HepG2 (cell line): ENCODE results near the gene CPNE8. TPM values are rescaled to one million over a fixed set of nuclear protein-coding genes. Genes with fewer than 3 reads are reported as not detected.
A peak's percentile ranks its signal among the peaks of the same experiment; 100 is the strongest.

Source experiments
- BHLHE40 ChIP-seq: IDR thresholded peaks from 2 replicates; pipeline ENCODE4 v1.6.1; 2011; ENCODE audit warnings: low read length, improper control_type of control experiment
- CREM ChIP-seq, 2 experiments: sonication (generic) in 1 of 2; formaldehyde crosslinking in 1 of 2; IDR thresholded peaks; 2 replicates each; pipeline versions ENCODE4 v1.4.0 to v1.6.1; 2016 to 2020; ENCODE audit warnings: antibody characterized with exemption in 1 of 2, mild to moderate bottlenecking in 1 of 2, missing genetic modification reagents in 1 of 2
- FOXK2 ChIP-seq: fragments of 450-650 bp; IDR thresholded peaks from 2 replicates; pipeline ENCODE4 v1.6.1; 2016
- GFI1 ChIP-seq: sonication (generic); formaldehyde crosslinking; IDR thresholded peaks from 2 replicates; pipeline ENCODE4 v1.5.0; 2020; ENCODE audit warnings: missing genetic modification reagents, mild to moderate bottlenecking, borderline replicate concordance
- HNF4G ChIP-seq, 2 experiments: sonication (generic) in 1 of 2; formaldehyde crosslinking in 1 of 2; IDR thresholded peaks; 2 replicates each; pipeline versions ENCODE4 v1.4.0 to v1.6.1; 2011 to 2020; ENCODE audit warnings: borderline replicate concordance in 2 of 2, low read depth in 2 of 2, mild to moderate bottlenecking in 2 of 2, low read length in 1 of 2, missing genetic modification reagents in 1 of 2, moderate library complexity in 1 of 2
- ISL2 ChIP-seq: sonication (generic); formaldehyde crosslinking; IDR thresholded peaks from 2 replicates; pipeline ENCODE4 v1.5.0; 2020; ENCODE audit warnings: missing genetic modification reagents
- MIER3 ChIP-seq: IDR thresholded peaks from 2 replicates; pipeline ENCODE4 v1.6.1; 2016; ENCODE audit warnings: missing compliant biosample characterization, borderline replicate concordance
- PHF21A ChIP-seq: sonication (generic); formaldehyde crosslinking; IDR thresholded peaks from 2 replicates; pipeline ENCODE4 v1.5.0; 2020; ENCODE audit warnings: mild to moderate bottlenecking, missing genetic modification reagents
- RFX1 ChIP-seq: fragments of 450-650 bp; IDR thresholded peaks from 2 replicates; pipeline ENCODE4 v1.6.1; 2017
- SNRNP70 ChIP-seq: fragments of 200-400 bp; formaldehyde crosslinking; IDR thresholded peaks from 2 replicates; pipeline ENCODE4 v1.6.1; 2017; ENCODE audit warnings: mild to moderate bottlenecking, low read depth, low read length, moderate library complexity
- ZMYM3 ChIP-seq: sonication (generic); formaldehyde crosslinking; IDR thresholded peaks from 2 replicates; pipeline ENCODE4 v1.5.1; 2020; ENCODE audit warnings: mild to moderate bottlenecking, missing genetic modification reagents
- ZNF205 ChIP-seq: IDR thresholded peaks from 2 replicates; pipeline ENCODE4 v1.6.1; 2018; ENCODE audit warnings: missing biosample characterization, missing genetic modification reagents
- polyA plus RNA-seq, 8 experiments: library from polyadenylated mRNA; depleted of rRNA in 3 of 8; stranded (reverse) in 7 of 8; unstranded in 1 of 8; fragments of >200 nt; fragmentation: Illumina TruSeq in 4 of 8; extraction: Trizol in 4 of 8; gene quantifications; 2 replicates each; pipeline versions ENCODE4 v1.2.1 to v1.2.3, GENCODE V29; 2011 to 2016; ENCODE audit warnings: low read depth in 4 of 8, missing spikeins in 1 of 8, mixed read lengths in 1 of 8; ENCODE audit not compliant: insufficient read depth in 1 of 8
- total RNA-seq, 5 experiments: library from RNA; depleted of rRNA; stranded (reverse); fragments of >200 nt; fragmentation: Illumina TruSeq; extraction: Trizol; gene quantifications; 2 replicates each; pipeline ENCODE4 v1.2.3, GENCODE V29; 2016; ENCODE audit warnings: low read depth in 1 of 5
- TF ChIP-seq, protein P1 (sequence below): sonication (generic); formaldehyde crosslinking; IDR thresholded peaks from 2 replicates; pipeline ENCODE4 v1.5.1; 2020; ENCODE audit warnings: missing genetic modification reagents, mild to moderate bottlenecking, borderline replicate concordance
- TF ChIP-seq, protein P2 (sequence below): sonication (generic); formaldehyde crosslinking; conservative IDR thresholded peaks from 2 replicates; pipeline ENCODE4 v1.8.0; 2022; ENCODE audit warnings: mild to moderate bottlenecking, moderate library complexity, missing genetic modification reagents
- TF ChIP-seq, protein P3 (sequence below): sonication (generic); formaldehyde crosslinking; IDR thresholded peaks from 2 replicates; pipeline ENCODE4 v1.5.0; 2020; ENCODE audit warnings: missing genetic modification reagents
- TF ChIP-seq, protein P4 (sequence below): sonication (generic); formaldehyde crosslinking; IDR thresholded peaks from 2 replicates; pipeline ENCODE4; 2020; ENCODE audit warnings: missing genetic modification reagents, mild to moderate bottlenecking, borderline replicate concordance
- TF ChIP-seq, protein P5 (sequence below): sonication (generic); formaldehyde crosslinking; IDR thresholded peaks from 2 replicates; pipeline ENCODE4 v1.4.0; 2020; ENCODE audit warnings: missing genetic modification reagents
- TF ChIP-seq, protein P6 (sequence below): sonication (generic); formaldehyde crosslinking; IDR thresholded peaks from 2 replicates; pipeline ENCODE4 v1.8.1; 2023; ENCODE audit warnings: mild to moderate bottlenecking, moderate library complexity, missing genetic modification reagents

The CPNE8 gene
- total and polyA plus RNA-seq, 2 of the 13 experiments (the other 11 are each of a cell fraction or from before 2014, with no cell fraction given): 2.4 to 2.7 TPM

DNA sequence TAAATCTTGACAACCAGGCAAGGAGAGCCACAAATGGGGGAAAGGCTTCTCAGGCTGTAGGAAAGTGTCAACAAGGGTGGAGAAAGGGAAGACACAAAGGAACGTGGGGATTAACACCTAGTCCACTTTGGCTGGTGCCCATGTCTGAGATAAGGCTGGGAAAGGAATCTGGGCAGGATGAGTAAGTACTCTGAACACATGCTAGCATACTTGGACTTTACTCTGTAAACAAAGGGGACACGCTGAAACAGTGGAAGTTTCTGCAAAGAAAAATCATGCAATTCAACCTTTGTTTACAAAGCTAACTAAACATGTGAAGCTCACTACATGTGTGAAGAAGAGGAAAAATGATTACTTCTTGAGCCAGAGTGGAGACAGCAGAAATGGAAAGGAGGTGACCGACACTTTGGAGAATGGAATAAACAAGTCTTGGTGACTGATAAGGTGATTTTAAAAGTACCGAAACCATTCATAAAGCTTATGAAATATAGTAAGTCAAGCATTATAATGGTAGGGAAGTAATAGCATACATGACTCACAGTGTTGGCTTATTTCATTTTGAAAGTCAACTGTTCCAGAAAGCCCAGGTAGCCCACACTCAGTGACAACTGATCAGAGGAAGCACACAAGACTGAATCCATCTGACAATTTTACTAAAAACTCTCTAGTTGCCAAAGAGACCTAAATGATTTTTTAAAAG is 13.2 kb downstream of the CPNE8 start (continued):
- TF ChIP-seq RFX1: no peak
- peak; percentile 63; the same call in 1 of the 2 replicates for TF ChIP-seq CREM (IDR thresholded peaks at IDR 0.05)
- TF ChIP-seq CREM (CRISPR knock-in tag; IDR thresholded peaks at IDR 0.05): no peak
- TF ChIP-seq BHLHE40: peak; percentile 84
- TF ChIP-seq, protein P1, sequence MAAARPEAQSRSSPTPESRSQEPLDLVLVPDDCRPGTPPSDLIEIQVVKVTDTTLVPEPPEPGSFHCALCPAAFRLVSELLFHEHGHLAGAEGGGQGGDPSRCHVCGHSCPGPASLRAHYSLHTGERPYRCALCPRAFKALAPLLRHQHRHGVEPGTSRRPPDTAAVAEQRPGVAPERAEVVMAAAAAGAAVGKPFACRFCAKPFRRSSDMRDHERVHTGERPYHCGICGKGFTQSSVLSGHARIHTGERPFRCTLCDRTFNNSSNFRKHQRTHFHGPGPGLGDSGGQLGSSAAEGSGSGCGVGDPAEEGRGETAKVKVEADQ (CRISPR knock-in tag): no peak
- 0 out of 2 replicates have a peak, but pooled peaks have one; percentile 26 for TF ChIP-seq PHF21A (CRISPR knock-in tag)
- TF ChIP-seq MIER3 (CRISPR knock-in tag): 0 out of 2 replicates have a peak, but pooled peaks have one; percentile 71
- 0 out of 2 replicates have a peak, but pooled peaks have one; percentile 13 for TF ChIP-seq ZMYM3
- TF ChIP-seq, protein P2, sequence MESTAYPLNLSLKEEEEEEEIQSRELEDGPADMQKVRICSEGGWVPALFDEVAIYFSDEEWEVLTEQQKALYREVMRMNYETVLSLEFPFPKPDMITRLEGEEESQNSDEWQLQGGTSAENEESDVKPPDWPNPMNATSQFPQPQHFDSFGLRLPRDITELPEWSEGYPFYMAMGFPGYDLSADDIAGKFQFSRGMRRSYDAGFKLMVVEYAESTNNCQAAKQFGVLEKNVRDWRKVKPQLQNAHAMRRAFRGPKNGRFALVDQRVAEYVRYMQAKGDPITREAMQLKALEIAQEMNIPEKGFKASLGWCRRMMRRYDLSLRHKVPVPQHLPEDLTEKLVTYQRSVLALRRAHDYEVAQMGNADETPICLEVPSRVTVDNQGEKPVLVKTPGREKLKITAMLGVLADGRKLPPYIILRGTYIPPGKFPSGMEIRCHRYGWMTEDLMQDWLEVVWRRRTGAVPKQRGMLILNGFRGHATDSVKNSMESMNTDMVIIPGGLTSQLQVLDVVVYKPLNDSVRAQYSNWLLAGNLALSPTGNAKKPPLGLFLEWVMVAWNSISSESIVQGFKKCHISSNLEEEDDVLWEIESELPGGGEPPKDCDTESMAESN: peak; percentile 78
- TF ChIP-seq, protein P3, sequence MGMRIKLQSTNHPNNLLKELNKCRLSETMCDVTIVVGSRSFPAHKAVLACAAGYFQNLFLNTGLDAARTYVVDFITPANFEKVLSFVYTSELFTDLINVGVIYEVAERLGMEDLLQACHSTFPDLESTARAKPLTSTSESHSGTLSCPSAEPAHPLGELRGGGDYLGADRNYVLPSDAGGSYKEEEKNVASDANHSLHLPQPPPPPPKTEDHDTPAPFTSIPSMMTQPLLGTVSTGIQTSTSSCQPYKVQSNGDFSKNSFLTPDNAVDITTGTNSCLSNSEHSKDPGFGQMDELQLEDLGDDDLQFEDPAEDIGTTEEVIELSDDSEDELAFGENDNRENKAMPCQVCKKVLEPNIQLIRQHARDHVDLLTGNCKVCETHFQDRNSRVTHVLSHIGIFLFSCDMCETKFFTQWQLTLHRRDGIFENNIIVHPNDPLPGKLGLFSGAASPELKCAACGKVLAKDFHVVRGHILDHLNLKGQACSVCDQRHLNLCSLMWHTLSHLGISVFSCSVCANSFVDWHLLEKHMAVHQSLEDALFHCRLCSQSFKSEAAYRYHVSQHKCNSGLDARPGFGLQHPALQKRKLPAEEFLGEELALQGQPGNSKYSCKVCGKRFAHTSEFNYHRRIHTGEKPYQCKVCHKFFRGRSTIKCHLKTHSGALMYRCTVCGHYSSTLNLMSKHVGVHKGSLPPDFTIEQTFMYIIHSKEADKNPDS (CRISPR knock-in tag): peak; percentile 66; the same call in 1 of the 2 replicates
- TF ChIP-seq, protein P4, sequence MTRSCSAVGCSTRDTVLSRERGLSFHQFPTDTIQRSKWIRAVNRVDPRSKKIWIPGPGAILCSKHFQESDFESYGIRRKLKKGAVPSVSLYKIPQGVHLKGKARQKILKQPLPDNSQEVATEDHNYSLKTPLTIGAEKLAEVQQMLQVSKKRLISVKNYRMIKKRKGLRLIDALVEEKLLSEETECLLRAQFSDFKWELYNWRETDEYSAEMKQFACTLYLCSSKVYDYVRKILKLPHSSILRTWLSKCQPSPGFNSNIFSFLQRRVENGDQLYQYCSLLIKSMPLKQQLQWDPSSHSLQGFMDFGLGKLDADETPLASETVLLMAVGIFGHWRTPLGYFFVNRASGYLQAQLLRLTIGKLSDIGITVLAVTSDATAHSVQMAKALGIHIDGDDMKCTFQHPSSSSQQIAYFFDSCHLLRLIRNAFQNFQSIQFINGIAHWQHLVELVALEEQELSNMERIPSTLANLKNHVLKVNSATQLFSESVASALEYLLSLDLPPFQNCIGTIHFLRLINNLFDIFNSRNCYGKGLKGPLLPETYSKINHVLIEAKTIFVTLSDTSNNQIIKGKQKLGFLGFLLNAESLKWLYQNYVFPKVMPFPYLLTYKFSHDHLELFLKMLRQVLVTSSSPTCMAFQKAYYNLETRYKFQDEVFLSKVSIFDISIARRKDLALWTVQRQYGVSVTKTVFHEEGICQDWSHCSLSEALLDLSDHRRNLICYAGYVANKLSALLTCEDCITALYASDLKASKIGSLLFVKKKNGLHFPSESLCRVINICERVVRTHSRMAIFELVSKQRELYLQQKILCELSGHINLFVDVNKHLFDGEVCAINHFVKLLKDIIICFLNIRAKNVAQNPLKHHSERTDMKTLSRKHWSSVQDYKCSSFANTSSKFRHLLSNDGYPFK (CRISPR knock-in tag): no peak
- TF ChIP-seq ISL2 (CRISPR knock-in tag): peak; percentile 76
- TF ChIP-seq HNF4G (IDR thresholded peaks at IDR 0.05; ENCODE audit: borderline replicate concordance, low read depth, low read length): peak; percentile 85
- TF ChIP-seq HNF4G (CRISPR knock-in tag; IDR thresholded peaks at IDR 0.05; ENCODE audit: borderline replicate concordance, low read depth): peak; percentile 78; the same call in 1 of the 2 replicates
- TF ChIP-seq ZNF205 (CRISPR knock-in tag): 0 out of 2 replicates have a peak, but pooled peaks have one; percentile 52
- peak; percentile 91 for TF ChIP-seq FOXK2
- TF ChIP-seq GFI1 (CRISPR knock-in tag): peak; percentile 84
- TF ChIP-seq SNRNP70: no peak
- TF ChIP-seq, protein P5, sequence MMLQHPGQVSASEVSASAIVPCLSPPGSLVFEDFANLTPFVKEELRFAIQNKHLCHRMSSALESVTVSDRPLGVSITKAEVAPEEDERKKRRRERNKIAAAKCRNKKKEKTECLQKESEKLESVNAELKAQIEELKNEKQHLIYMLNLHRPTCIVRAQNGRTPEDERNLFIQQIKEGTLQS: peak; percentile 67; the same call in 1 of the 2 replicates
- TF ChIP-seq, protein P6, sequence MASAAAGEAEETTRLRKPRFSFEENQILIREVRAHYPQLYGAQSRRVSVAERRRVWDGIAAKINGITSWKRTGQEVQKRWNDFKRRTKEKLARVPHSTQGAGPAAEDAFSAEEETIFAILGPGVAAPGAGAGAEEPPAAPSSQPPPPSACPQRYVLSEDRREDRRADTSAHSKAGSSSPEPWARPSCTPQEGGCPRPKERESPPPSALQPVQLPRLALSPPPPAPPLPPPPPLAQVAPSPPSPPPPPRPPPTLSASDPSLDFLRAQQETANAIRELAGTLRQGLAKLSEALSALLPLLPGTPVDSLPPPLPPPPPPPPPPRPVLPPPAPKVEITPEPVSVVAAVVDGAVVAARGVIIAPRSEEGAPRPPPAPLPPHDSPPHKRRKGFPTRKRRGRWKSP: peak; percentile 41; the same call in 1 of the 2 replicates
